Heart left ventricle (tissue), 13 donors: ENCODE results near the gene VRK1.

Experiments used
- POLR2A ChIP-seq, 2 donors: fragments of 450-650 bp; IDR thresholded peaks; one replicate each; pipeline ENCODE4 v1.6.1; 2017; ENCODE audit warnings: antibody characterized with exemption in 2 of 2, mild to moderate bottlenecking in 2 of 2, moderate library complexity in 2 of 2
- TF ChIP-seq, protein P1 (sequence below), 12 donors: fragments of 200-600 bp; sonication (generic) in 4 of 12; IDR thresholded peaks; one replicate each; pipeline versions ENCODE4 v1.5.0 to v1.8.0; 2018 to 2022; ENCODE audit warnings: antibody characterized with exemption in 12 of 12, mild to moderate bottlenecking in 5 of 12
- donor health status: ischemic (EF 13 %, LVEDD 7.1; RV severe dilation, severe dysfunction).
- donor health status: DM: no; HTN: yes; CAD: no.
- donor health status: DM: no; HTN: no; CAD: no.
- donor health status: ischemic (EF 25% LVEDD 6.9; RV normal size, moderate dysfunction).
- donor health status: ischemic (EF 25% LVEDD 5.7; RV mildly dilated, moderate dysfunction).
- donor health status: ischemic (EF 35%, LVEDD 5.7; RV mildly dilated, moderate dysfunction).
- donor health status: nonischemic (EF 11% LVEDD 7.7; RV severe dilation, severe dysfunction).
- donor health status: DM: yes; HTN: yes; CAD: no.
- donor health status: PGD.
- donor health status: ischemic (EF 29% LVEDD 5.4; RV normal size, mild dysfunction).
- donor health status: nonischemic (EF 23%, LVEDD 6.1; RV moderate dilation, normal function).

- TF ChIP-seq, protein P1, sequence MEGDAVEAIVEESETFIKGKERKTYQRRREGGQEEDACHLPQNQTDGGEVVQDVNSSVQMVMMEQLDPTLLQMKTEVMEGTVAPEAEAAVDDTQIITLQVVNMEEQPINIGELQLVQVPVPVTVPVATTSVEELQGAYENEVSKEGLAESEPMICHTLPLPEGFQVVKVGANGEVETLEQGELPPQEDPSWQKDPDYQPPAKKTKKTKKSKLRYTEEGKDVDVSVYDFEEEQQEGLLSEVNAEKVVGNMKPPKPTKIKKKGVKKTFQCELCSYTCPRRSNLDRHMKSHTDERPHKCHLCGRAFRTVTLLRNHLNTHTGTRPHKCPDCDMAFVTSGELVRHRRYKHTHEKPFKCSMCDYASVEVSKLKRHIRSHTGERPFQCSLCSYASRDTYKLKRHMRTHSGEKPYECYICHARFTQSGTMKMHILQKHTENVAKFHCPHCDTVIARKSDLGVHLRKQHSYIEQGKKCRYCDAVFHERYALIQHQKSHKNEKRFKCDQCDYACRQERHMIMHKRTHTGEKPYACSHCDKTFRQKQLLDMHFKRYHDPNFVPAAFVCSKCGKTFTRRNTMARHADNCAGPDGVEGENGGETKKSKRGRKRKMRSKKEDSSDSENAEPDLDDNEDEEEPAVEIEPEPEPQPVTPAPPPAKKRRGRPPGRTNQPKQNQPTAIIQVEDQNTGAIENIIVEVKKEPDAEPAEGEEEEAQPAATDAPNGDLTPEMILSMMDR (IDR thresholded peaks at IDR 0.05): no peak
- no peak for TF ChIP-seq POLR2A (IDR thresholded peaks at IDR 0.05)
Observed at GRCh38 chr14:96851694-96852381, 54.7 kb downstream of the VRK1 start.
